ENCODE results near the gene RNF157. TPM values are rescaled to one million over a fixed set of nuclear protein-coding genes. Genes with fewer than 3 reads are reported as not detected.

The RNF157 gene
- total and polyA plus RNA-seq, 2 of the 4 experiments (the other 2 are of a cell fraction): 0.54 to 1.3 TPM

DNA sequence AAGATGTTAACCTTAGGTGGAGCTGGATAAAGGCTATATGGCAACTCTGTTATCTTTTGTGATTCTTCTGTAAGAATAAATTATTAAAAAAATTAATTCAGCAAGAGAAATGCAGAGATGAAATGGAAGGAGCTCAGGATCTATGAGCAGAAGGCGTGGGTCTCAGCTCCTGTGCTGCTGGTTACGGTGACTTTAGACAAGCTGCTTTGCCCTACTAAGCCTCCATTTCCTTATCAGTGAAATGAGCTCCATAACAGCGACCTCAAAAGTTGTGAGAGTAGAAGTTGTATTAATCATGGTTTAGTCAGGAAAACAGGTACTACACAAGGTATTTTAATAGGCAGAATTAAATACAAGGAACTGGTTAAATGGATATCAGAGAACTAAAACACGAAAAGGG lies 51.0 kb downstream of the RNF157 start:
- H2AK9ac ChIP-seq (replicated peaks; ENCODE audit: low read depth, low read length, poor library complexity): no peak overlapping the region
- no peak overlapping the region for H4K91ac ChIP-seq (ENCODE audit: insufficient read depth, low read depth, low read length)
- H2BK5ac ChIP-seq (ENCODE audit: low read depth, low read length, poor library complexity, severe bottlenecking): no peak overlapping the region
- ATAC-seq (ENCODE audit: low read depth): no peak
- H4K5ac ChIP-seq (ENCODE audit: low read depth, low read length): no peak overlapping the region
- H3K27me3 ChIP-seq (ENCODE audit: control insufficient read depth, insufficient read depth, low read length): 0 out of 2 replicates have a peak, but pooled peaks cover 2% of the 10 kb centered on the region
- peaks cover 3% of the 10 kb centered on the region; the same call in 1 of the 2 replicates for H3K4me1 ChIP-seq (ENCODE audit: control insufficient read depth, insufficient read depth, low read length)
- no peak overlapping the region for H3K18ac ChIP-seq (ENCODE audit: low read depth, low read length)
- no peak overlapping the region for H4K8ac ChIP-seq (ENCODE audit: low read depth in 2 of 2, low read length in 2 of 2)
- intact Hi-C loops (cut with micrococcal nuclease) (no loop called here), in situ Hi-C loops (cut with MboI; ENCODE audit: low sequenced_read_pairs) (no loop called here), dilution Hi-C loops (cut with HindIII; ENCODE audit: low sequenced_read_pairs, unreplicated experiment) (no loop called here)
- TF ChIP-seq SMC3 (IDR thresholded peaks at IDR 0.05; ENCODE audit: low read depth, low read length) (no peak), CHD1 (IDR thresholded peaks at IDR 0.05; ENCODE audit: low read depth, low read length) (no peak), MAFK (IDR thresholded peaks at IDR 0.05; ENCODE audit: low read depth, low read length) (no peak), MXI1 (IDR thresholded peaks at IDR 0.05; ENCODE audit: borderline replicate concordance, low read depth, low read length) (no peak), BHLHE40 (IDR thresholded peaks at IDR 0.05; ENCODE audit: low read depth, low read length) (no peak), NFE2L2 (IDR thresholded peaks at IDR 0.05; ENCODE audit: low read depth, low read length) (no peak), POLR2A (IDR thresholded peaks at IDR 0.05; ENCODE audit: low read depth, low read length) (no peak), CEBPB (IDR thresholded peaks at IDR 0.05; ENCODE audit: low read depth, low read length) (no peak), RAD21 (IDR thresholded peaks at IDR 0.05; ENCODE audit: low read length) (no peak), FOS (IDR thresholded peaks at IDR 0.05; ENCODE audit: low read depth, low read length) (no peak), MAZ (IDR thresholded peaks at IDR 0.05; ENCODE audit: borderline replicate concordance, low read depth, low read length) (no peak), RCOR1 (IDR thresholded peaks at IDR 0.05; ENCODE audit: insufficient replicate concordance, low read length) (no peak), USF2 (IDR thresholded peaks at IDR 0.05; ENCODE audit: low read depth, low read length) (no peak), RFX5 (IDR thresholded peaks at IDR 0.05; ENCODE audit: low read depth, low read length) (no peak)
- TF ChIP-seq, protein P1, sequence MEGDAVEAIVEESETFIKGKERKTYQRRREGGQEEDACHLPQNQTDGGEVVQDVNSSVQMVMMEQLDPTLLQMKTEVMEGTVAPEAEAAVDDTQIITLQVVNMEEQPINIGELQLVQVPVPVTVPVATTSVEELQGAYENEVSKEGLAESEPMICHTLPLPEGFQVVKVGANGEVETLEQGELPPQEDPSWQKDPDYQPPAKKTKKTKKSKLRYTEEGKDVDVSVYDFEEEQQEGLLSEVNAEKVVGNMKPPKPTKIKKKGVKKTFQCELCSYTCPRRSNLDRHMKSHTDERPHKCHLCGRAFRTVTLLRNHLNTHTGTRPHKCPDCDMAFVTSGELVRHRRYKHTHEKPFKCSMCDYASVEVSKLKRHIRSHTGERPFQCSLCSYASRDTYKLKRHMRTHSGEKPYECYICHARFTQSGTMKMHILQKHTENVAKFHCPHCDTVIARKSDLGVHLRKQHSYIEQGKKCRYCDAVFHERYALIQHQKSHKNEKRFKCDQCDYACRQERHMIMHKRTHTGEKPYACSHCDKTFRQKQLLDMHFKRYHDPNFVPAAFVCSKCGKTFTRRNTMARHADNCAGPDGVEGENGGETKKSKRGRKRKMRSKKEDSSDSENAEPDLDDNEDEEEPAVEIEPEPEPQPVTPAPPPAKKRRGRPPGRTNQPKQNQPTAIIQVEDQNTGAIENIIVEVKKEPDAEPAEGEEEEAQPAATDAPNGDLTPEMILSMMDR (conservative IDR thresholded peaks at IDR 0.05; ENCODE audit: low read depth, low read length): no peak
- TF ChIP-seq, protein P2, sequence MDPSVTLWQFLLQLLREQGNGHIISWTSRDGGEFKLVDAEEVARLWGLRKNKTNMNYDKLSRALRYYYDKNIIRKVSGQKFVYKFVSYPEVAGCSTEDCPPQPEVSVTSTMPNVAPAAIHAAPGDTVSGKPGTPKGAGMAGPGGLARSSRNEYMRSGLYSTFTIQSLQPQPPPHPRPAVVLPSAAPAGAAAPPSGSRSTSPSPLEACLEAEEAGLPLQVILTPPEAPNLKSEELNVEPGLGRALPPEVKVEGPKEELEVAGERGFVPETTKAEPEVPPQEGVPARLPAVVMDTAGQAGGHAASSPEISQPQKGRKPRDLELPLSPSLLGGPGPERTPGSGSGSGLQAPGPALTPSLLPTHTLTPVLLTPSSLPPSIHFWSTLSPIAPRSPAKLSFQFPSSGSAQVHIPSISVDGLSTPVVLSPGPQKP (IDR thresholded peaks at IDR 0.05; ENCODE audit: borderline replicate concordance, low read depth, low read length): no peak
- no peaks in the 10 kb centered on the region for H3K9me3 ChIP-seq (ENCODE audit: control insufficient read depth, insufficient read depth, low read length)
- no peaks in the 10 kb centered on the region for H3K36me3 ChIP-seq (ENCODE audit: control insufficient read depth, insufficient read depth, low read length)
- H2BK15ac ChIP-seq (ENCODE audit: low read depth, low read length): no peak overlapping the region
- no peak overlapping the region for H3K9ac ChIP-seq (ENCODE audit: low read depth, low read length)
- H2AFZ ChIP-seq (replicated peaks; ENCODE audit: low read length, poor library complexity): no peak overlapping the region
- H2BK20ac ChIP-seq (ENCODE audit: low read depth, low read length): no peak overlapping the region
- no peaks in the 10 kb centered on the region for H3K9me1 ChIP-seq (ENCODE audit: insufficient read depth, low read length)
- H3K14ac ChIP-seq (replicated peaks; ENCODE audit: low read depth, low read length): no peak overlapping the region
- POLR2A ChIA-PET (ENCODE audit: unreplicated experiment): interaction anchor here (0.6 kb wide), 1 partner anchor 1078 kb away, joined by 3 read pairs; no protein-coding TSS in a partner anchor
- no peak overlapping the region for H3K56ac ChIP-seq (ENCODE audit: extremely low read depth, insufficient read depth, low read length)
- no peaks in the 10 kb centered on the region for H4K20me1 ChIP-seq (ENCODE audit: insufficient read depth, low read length)
- no peak overlapping the region for H3K23ac ChIP-seq (ENCODE audit: low read depth, low read length)
- BruUV-seq (replicated peaks): no TSS peak
- no peak overlapping the region for H3K27ac ChIP-seq (ENCODE audit: insufficient read depth, low read length)
- H3K4me2 ChIP-seq (ENCODE audit: low read depth, low read length): no peak overlapping the region
- H3K79me1 ChIP-seq (ENCODE audit: low read depth in 1 of 2, low read length in 2 of 2): no peaks in the 10 kb centered on the region
- no peak overlapping the region for H2BK120ac ChIP-seq (ENCODE audit: low read depth, low read length)
- CTCF ChIA-PET: interaction anchor here (0.8 kb wide), 1 partner anchor 11 kb away, joined by 5 read pairs; no protein-coding TSS in a partner anchor
- no peak overlapping the region for H2AK5ac ChIP-seq (ENCODE audit: low read depth, low read length)
- H3K4ac ChIP-seq (ENCODE audit: low read depth, low read length): no peak overlapping the region
- H3K4me3 ChIP-seq (ENCODE audit: insufficient read depth, low read depth, low read length): no peak overlapping the region
- DNase-seq: no peak
- WGBS, 2 experiments (ENCODE audit: extremely low coverage in 2 of 2, insufficient read length in 1 of 2): no CpG with 5 or more reads among the region's 4 CpGs

Measured in IMR-90 (cell line).